ENCODE measurements around the gene SHISAL1.

Gene SHISAL1

GRCh38 chr22:44196731-44197131 is 116.0 kb downstream of the SHISAL1 start:
- DNase-seq (ENCODE audit: low spot score in 2 of 2), result no peak
- H3K36me3 Mint-ChIP-seq (ENCODE audit: insufficient read depth), result peaks cover 16% of the 10 kb centered on the region
- H3K27me3 Mint-ChIP-seq, result no peaks in the 10 kb centered on the region
- no peak overlapping the region for H3K4me3 Mint-ChIP-seq
- no peak for ATAC-seq (replicated peaks; ENCODE audit: extremely low read depth, poor library complexity, severe bottlenecking)
- no peak overlapping the region for H3K27ac Mint-ChIP-seq (ENCODE audit: low read depth)
- no peaks in the 10 kb centered on the region for H3K9me3 Mint-ChIP-seq
- peaks cover 51% of the 10 kb centered on the region for H3K4me1 Mint-ChIP-seq

- Mint-ChIP-seq H3K9me3 (no peaks in the 10 kb centered on the region), H3K27me3 (no peaks in the 10 kb centered on the region), H3K27ac (ENCODE audit: low read depth) (no peak overlapping the region), H3K4me1 (peaks cover 50% of the 10 kb centered on the region), H3K4me3 (no peak overlapping the region), H3K36me3 (ENCODE audit: insufficient read depth) (peaks cover 16% of the 10 kb centered on the region)
- ATAC-seq (replicated peaks; ENCODE audit: extremely low read depth, poor library complexity, severe bottlenecking) (no peak), DNase-seq (ENCODE audit: low spot score in 2 of 2) (no peak)
Measured at GRCh38 chr22:44196241-44196640, 116.5 kb downstream of the SHISAL1 start.

GRCh38 chr22:44195189-44195871 is 117.4 kb downstream of the SHISAL1 start:
- Mint-ChIP-seq H3K4me1 (peaks cover 41% of the 10 kb centered on the region), H3K36me3 (ENCODE audit: insufficient read depth) (peaks cover 14% of the 10 kb centered on the region), H3K4me3 (no peak overlapping the region), H3K27ac (ENCODE audit: low read depth) (no peak overlapping the region), H3K27me3 (no peaks in the 10 kb centered on the region), H3K9me3 (no peaks in the 10 kb centered on the region)
- no peak for DNase-seq (ENCODE audit: low spot score in 2 of 2)
- ATAC-seq (replicated peaks; ENCODE audit: extremely low read depth, poor library complexity, severe bottlenecking), result no peak

- H3K9me3 Mint-ChIP-seq, result no peaks in the 10 kb centered on the region
- peaks cover 15% of the 10 kb centered on the region for H3K36me3 Mint-ChIP-seq (ENCODE audit: insufficient read depth)
- H3K27ac Mint-ChIP-seq (ENCODE audit: low read depth), result no peak overlapping the region
- H3K27me3 Mint-ChIP-seq, result no peaks in the 10 kb centered on the region
- peaks cover 33% of the 10 kb centered on the region for H3K4me1 Mint-ChIP-seq
- no peak overlapping the region for H3K4me3 Mint-ChIP-seq
- ATAC-seq (replicated peaks; ENCODE audit: extremely low read depth, poor library complexity, severe bottlenecking), result no peak
- DNase-seq (ENCODE audit: low spot score in 2 of 2), result no peak
Measured at GRCh38 chr22:44194569-44194968, 118.2 kb downstream of the SHISAL1 start.

Measured in central memory CD8-positive, alpha-beta T cell (primary cell).